GM12873 (cell line): ENCODE results near the gene TAOK1.

Experiments used
- CTCF ChIP-seq: IDR thresholded peaks from 2 replicates; pipeline ENCODE4 v1.5.1; 2012; ENCODE audit warnings: low read depth, mild to moderate bottlenecking, moderate library complexity, low read length, control low read depth; ENCODE audit not compliant: insufficient read depth; ENCODE audit errors: missing control alignments

Gene TAOK1

GRCh38 chr17:29549177-29549923, 159.2 kb downstream of the TAOK1 start:
- no peak for TF ChIP-seq CTCF

DNA sequence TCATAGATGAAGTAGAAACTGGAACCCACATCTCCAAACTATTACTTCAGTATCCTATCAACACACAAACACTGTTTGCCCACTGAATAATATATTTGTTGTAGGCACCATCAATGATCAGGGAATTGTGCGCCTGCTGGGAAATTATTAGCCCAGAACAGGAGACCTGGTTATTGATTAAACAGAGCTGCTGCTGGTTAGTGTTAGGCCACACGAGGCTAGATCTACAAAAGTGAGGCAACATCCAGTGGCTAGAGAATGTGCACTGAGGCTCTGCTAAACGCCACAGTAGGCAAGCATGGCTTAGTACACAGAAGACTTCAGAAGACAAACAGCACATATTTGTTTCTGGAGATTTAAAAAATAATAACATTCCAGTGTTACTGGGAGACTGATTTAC, 165.7 kb downstream of the TAOK1 start:
- no peak for TF ChIP-seq CTCF

- no peak for TF ChIP-seq CTCF
Measured at GRCh38 chr17:29557085-29557738, 167.0 kb downstream of the TAOK1 start.

- no peak for TF ChIP-seq CTCF
Measured at GRCh38 chr17:29557739-29558116, 167.6 kb downstream of the TAOK1 start.

DNA sequence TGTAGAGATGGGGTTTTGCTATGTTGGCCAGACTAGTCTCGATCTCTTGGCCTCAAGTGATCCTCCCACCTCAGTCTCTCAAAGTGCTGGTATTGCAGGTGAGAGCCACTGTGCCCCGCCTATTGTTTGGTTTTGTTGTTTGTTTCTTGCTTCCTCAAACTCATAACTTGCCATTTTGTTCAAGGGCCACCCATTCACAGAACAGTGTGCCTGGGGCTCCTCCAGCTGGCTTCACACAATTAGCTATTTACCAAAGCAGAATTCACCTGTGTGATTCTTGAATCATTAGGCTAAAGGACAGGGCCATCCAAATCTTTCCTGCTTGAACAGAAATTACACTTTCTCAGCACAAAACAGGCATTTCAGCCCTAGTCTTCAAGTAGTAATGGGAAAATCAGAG, 169.5 kb downstream of the TAOK1 start:
- no peak for TF ChIP-seq CTCF

GRCh38 chr17:29560316-29560715, 170.2 kb downstream of the TAOK1 start:
- no peak for TF ChIP-seq CTCF

DNA sequence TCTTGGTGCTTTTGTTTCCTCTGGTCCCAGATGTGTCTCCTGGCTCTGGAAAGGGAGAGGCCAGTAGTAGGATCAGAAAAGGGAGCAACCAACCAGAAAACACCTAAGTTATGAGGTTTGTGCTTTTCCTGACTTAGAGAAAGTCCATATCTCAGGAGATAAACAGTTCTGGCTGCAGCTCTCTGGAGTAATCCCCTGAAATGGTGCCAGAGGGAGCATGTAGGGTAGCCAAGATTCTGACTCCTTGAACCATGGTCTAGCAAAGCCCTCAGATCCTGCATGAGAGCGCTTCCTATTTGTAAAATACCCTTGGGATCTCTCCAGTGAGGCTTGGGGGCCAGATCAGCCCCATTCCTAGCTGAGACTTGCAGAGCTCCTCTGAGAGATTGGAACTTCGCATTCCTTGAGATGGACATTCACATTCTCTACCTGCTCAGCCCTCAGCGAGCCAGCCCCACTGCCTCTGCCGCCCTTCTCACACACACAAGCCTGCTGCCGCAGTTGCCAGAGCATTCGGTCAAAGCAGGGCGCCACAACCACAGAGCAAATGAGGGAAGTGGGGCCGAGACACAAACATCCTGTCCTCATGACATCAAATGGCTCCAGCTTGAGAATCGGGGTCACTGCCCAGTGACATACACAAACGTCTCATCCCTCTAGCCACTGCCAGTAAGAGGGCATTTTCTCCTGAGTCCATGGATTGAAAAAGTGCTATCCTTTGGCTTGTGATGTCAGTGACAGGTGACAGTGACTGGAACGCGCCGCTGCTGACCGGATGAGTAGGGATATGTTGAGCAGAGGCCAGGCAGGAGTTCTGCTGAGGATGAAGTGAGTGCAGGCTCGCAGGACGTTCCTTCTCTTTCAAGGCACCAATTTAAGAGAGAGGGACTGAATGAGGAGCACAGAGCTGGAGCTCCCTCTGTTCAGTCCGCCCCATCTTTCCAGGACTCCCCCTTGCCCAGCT, 171.7 kb downstream of the TAOK1 start:
- TF ChIP-seq CTCF, result no peak
